Fibroblast of skin of right quadriceps (primary cell): Measurements from ENCODE around the gene PEMT.
A peak's percentile ranks its signal among the peaks of the same experiment; 100 is the strongest.

Experiments used
- DNase-seq: peaks from one replicate; pipeline ENCODE4 v3.0.0-alpha.2; 2013

Gene PEMT

GRCh38 chr17:17552351-17553216 is 38.9 kb downstream of the PEMT start:
- no peak for DNase-seq

DNA sequence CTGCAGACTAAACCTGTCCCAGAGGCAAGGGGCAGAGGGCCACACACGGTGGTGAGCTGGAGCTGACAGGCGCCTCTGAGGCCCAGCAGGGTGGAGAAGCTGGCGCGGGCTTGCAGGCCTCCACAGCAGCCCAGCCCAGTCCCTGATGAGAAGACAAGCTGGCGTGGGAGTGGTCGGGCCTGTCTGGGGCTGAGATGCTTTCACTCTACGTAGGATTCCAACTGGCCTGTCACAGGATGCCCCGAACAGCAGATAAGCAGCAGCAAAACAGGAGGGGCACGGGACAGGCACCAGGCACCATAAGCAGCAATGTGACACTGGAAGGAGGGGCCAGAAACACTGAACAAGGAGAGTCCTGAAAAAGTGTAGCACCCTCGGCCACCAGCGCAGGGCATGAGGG is 40.1 kb downstream of the PEMT start:
- DNase-seq: peak; percentile 35

GRCh38 chr17:17549732-17550366 is 41.7 kb downstream of the PEMT start:
- no peak for DNase-seq

DNA sequence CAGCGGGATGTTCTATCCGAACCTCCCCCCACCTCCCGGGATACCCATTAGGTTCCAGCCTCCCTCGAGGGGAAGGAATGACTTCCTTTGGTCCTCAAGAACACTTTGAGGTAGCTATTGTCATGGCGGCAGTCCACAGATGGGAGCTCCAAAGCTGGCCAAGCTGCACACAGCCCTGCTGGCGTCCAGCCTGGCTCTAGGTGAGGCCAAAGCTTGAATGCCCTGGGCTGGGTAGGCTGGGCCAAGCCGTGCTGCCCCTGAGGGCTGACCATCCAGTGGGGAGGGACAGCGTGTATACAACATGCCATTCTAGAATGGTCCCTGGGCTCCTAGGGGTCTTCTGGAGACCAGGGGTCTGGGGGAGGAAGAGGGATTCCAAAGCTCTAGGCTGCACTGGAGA is 43.5 kb downstream of the PEMT start:
- DNase-seq: no peak

GRCh38 chr17:17547210-17547764 is 44.2 kb downstream of the PEMT start:
- no peak for DNase-seq

DNA sequence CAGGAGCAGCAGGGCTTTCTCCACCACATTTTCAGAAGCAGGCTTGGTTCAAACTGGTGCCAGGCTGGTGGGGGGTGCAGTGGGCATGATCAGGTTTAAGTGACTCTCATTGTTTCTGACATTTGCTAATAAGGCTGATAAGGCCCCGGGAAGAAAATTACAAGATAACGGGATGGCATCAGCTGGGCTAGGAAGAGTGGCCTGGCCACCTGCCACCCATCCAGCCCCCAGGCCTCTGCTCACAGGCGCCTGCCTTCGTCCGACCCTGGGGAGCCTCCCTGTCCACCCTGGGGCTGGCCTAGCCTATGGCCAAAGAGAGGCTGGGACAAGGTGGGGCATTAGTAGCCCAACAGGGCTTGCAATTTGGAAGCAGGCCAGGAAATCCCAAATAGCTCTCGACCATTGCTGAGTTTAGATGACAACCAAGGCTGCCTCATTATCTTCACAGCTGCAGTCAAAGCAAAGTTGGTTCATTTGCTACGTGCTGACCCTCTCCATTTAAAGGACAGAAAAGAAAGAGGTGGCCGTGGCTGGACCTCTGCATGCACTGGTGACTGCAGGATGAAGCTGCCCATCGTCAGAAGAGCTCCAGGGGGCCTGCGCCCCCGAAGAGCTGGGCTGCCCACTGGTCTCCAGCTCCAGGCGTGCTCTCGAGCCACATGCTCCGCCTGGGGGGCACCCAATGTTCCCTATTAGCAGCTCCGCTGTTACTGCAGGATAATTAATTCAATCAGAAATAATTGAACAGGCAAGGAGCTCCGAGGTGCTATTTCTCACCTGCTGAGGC is 44.9 kb downstream of the PEMT start:
- DNase-seq: no peak

DNA sequence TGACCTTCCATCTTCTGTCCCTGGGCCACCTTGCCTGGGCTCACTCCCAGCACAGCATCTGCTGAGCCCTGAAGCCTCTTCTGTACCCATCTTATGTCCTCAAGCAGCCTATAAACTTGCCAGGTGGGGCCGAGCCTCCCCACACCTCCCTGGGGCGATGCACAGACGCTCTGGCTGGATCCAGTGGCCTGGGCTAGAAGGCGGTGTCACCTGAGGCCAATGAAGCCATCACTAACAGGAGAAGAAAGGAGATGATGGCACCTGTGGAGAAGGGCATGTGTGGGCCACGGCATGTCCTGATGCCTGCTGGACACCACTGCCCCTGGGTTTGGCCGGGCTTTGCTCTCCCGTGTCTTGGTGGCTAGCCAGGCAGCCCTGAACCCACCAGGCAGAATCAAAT is 45.5 kb downstream of the PEMT start:
- DNase-seq: no peak

DNA sequence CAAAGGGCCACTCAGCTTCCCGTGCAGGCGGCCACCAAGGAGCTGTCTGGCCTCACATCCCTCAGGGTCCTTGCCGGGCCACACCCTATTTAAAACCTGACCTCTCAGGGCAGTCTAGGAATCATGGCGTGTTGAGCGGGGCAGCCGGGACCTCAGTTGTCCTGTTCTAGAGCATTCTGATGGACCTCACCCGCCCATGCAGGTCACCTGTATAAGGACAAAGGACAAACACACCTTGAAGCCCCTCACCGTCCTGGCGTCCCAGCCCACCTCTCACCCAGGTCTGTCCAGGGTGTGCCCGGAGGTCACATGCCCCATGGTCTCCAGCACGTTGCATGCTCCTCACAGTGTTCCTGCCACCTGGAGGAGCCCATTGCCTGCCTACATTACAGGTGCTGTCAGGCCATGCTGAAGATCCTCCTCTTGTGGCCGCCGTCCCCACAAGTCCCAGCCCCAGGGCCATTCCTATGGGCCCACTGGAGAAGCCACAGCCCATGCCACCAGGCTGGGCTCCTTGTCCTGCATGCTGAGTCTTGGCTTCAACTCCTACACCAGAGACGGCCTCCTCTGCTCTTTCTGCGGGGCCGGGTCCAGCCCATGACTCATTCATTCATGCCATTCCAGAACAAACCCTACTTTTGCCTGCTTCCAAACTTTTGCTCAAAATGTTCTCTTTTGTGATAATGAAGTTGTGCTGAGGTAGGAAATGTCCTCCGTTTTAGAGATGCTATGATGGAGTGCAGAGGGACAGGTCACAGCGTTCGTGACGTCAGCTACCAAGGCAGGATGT is 46.3 kb downstream of the PEMT start:
- peak; percentile 45 for DNase-seq

- DNase-seq: no peak
These were observed 48.4 kb downstream of the PEMT start for GRCh38 chr17:17542906-17543635.

- no peak for DNase-seq
These were observed 49.9 kb downstream of the PEMT start for GRCh38 chr17:17541640-17542001.

GRCh38 chr17:17540935-17541639 is 50.4 kb downstream of the PEMT start:
- DNase-seq: no peak

DNA sequence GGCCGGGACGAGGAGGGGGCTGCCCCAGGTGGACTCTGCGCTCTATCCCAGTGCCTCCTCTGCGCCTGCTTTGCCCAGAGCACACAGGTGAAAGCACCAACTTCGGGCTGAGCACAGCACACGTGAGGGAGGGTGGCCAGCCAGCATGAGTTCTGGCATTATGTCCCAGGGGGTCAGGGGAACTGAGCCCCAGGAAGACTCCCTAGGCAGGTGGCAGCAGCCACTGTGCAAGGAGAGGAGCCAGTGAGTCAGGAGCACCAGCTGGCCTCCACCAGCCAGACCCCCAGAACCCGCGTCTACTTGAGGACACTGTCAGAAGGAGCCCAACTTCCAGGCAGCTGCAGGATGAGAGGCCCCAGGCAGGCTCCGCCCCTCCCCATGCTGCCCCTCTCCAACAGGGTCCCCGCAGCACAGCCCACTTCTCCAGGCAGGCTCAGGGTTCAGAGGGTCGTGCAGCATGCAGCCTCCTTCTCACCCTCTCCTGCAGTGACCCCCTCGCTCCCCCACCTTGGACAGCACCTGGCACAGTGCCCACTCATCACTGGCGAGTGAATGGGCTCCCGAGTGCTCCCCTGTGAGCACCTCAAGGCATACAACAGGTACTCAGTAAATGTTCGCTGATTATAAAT is 51.1 kb downstream of the PEMT start:
- DNase-seq: no peak

GRCh38 chr17:17539591-17539990 is 51.9 kb downstream of the PEMT start:
- no peak for DNase-seq

- DNase-seq: peak; percentile 19
These were observed 52.8 kb downstream of the PEMT start for GRCh38 chr17:17538417-17539391.

DNA sequence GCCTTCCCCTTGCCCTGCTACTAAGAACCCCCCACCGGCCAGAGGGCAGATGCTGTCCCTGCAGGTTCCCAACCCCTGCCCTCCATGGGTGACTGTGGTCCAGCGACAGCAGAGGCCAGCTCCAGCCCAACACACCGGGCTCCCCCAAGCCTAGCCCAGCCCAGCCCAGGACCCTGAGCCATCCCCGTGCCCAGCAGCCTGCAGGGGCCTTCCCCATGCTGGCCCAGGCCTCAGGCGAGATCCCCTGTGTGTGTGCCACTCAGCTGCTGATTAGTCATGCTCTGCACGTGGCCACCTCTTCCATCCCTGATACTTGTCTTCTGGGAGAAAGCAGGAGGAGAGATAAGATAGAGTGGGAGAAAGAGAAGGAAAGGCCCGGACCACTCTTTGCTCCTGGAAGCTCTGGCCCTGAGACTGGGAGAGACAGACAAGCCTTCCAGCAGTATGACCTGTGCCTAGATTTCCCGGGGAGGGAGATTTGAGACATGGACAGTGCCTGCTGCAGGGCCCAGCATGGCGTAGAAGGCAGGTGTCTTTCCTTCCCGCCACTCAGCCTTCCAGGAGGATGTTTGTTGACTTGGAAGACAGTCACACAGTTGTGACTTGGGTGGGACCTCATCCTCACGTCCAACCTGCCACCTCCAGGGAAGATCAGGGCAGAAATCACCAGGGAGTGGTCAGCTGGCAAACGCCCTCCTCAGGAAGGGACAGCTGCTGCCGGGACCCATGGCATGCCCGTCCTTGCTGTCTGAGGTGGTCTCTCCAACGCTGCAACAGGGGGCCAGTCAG is 54.0 kb downstream of the PEMT start:
- no peak for DNase-seq

DNA sequence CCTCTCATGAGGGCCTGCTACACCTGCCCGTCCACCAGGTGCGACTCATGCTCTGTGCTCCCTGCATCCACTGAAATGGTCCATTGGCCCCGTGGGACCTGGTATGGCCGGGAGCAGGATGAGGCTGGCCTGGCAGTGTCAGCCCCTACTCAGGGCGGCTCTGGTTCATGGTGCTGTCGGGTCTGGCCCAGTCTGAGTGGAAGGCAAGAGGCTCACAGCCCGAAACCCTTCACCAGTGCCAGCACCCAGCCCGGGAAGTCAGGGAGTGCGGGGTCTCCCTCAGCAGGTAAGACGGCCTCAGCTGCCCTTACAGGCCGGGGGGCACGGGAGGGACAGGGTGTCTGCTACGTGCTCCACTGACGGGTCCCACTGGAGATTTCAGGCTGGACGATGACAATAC is 54.8 kb downstream of the PEMT start:
- no peak for DNase-seq

DNA sequence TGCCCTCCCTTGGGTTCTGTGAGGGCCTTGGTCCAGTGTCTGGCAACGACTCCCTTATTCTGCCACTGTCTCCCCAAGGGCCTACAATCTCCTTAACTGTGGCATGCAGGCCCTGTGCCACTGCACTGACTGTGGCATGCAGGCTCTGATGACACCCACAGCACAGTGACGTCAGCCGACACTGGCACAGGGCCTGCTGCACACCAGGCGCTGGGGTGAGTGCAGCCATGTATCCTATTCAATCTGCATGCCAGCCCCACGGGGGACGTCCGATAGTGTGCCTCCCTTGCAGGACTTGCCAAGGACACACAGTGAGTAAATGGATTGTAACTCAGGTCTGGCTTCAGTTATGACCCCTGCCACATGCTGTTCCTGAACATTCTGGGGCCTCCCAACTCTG is 55.6 kb downstream of the PEMT start:
- peak; percentile 56 for DNase-seq

GRCh38 chr17:17533901-17534441 is 57.5 kb downstream of the PEMT start:
- DNase-seq: no peak
